Naive thymus-derived CD4-positive, alpha-beta T cell (primary cell): ENCODE data around the gene GPR55. TPM values are rescaled to one million over a fixed set of nuclear protein-coding genes. Genes with fewer than 3 reads are reported as not detected.
A peak's percentile ranks its signal among the peaks of the same experiment; 100 is the strongest.

Experiments used
- ATAC-seq: fragments of 150-1000 bp; cut with Tn5 transposase; 2 replicates; pipeline ENCODE4 v1.10.0; 2021; ENCODE audit warnings: mild to moderate bottlenecking, moderate library complexity
- CTCF ChIA-PET: fragments of 350-600 bp; sonication (Branson Sonifier 250); formaldehyde crosslinking; loops from one replicate; lab custom pipeline; 2021; ENCODE audit warnings: antibody characterized with exemption; lab: Charles Lee
- POLR2A ChIA-PET: fragments of 350-600 bp; sonication (Branson Sonifier 250); formaldehyde crosslinking; loops from one replicate; lab custom pipeline; 2021; ENCODE audit warnings: antibody characterized with exemption, inconsistent platforms; lab: Charles Lee
- DNase-seq, 9 donors: peaks; one replicate each; pipeline versions ENCODE4 v3.0.0 to v3.0.0-alpha.2; 2020 to 2022; ENCODE audit warnings: mixed read lengths in 1 of 9
- H3K27ac ChIP-seq: one replicate; pipeline ENCODE4 v1.7.0; 2013; ENCODE audit warnings: mild to moderate bottlenecking, low read depth, low read length, moderate library complexity
- H3K27me3 ChIP-seq, 2 donors: one replicate each; pipeline ENCODE4 v1.7.0; 2013; ENCODE audit warnings: low read length in 2 of 2, mild to moderate bottlenecking in 2 of 2, moderate library complexity in 2 of 2; ENCODE audit not compliant: control insufficient read depth in 2 of 2, insufficient read depth in 2 of 2
- H3K36me3 ChIP-seq, 3 experiments: 1 replicate in 2 of 3; 2 replicates in 1 of 3; pipeline ENCODE4 v1.7.0; 2013; ENCODE audit warnings: low read length in 3 of 3, mild to moderate bottlenecking in 3 of 3, moderate library complexity in 1 of 3; ENCODE audit not compliant: insufficient read depth in 3 of 3, control insufficient read depth in 2 of 3
- H3K4me1 ChIP-seq, 2 donors: one replicate each; pipeline ENCODE4 v1.7.0; 2013; ENCODE audit warnings: low read length in 2 of 2, mild to moderate bottlenecking in 2 of 2, moderate library complexity in 1 of 2; ENCODE audit not compliant: control insufficient read depth in 2 of 2, insufficient read depth in 2 of 2
- H3K4me3 ChIP-seq: 2 replicates; pipeline ENCODE4 v1.7.0; 2013; ENCODE audit warnings: mild to moderate bottlenecking, low read length
- H3K9me3 ChIP-seq, 3 experiments: 1 replicate in 2 of 3; 2 replicates in 1 of 3; pipeline ENCODE4 v1.7.0; 2013; ENCODE audit warnings: low read length in 3 of 3; ENCODE audit not compliant: control insufficient read depth in 2 of 3
- H3K27ac Mint-ChIP-seq, 9 donors: one replicate each; pipeline ENCODE4 v1.8.0; 2020 to 2022; ENCODE audit warnings: mixed read lengths in 9 of 9, mild to moderate bottlenecking in 8 of 9, moderate library complexity in 5 of 9, inconsistent platforms in 2 of 9
- H3K27me3 Mint-ChIP-seq, 5 donors: one replicate each; pipeline ENCODE4 v1.8.0; 2021 to 2022; ENCODE audit warnings: mixed read lengths in 5 of 5, mild to moderate bottlenecking in 1 of 5
- H3K36me3 Mint-ChIP-seq, 5 donors: one replicate each; pipeline ENCODE4 v1.8.0; 2020 to 2022; ENCODE audit warnings: mixed read lengths in 5 of 5, mild to moderate bottlenecking in 3 of 5, inconsistent platforms in 1 of 5
- H3K4me1 Mint-ChIP-seq, 7 donors: one replicate each; pipeline ENCODE4 v1.8.0; 2020 to 2022; ENCODE audit warnings: mixed read lengths in 7 of 7, mild to moderate bottlenecking in 3 of 7, inconsistent platforms in 1 of 7
- H3K4me3 Mint-ChIP-seq, 10 donors: one replicate each; pipeline ENCODE4 v1.8.0; 2020 to 2022; ENCODE audit warnings: mild to moderate bottlenecking in 10 of 10, mixed read lengths in 10 of 10, moderate library complexity in 6 of 10, inconsistent platforms in 2 of 10
- H3K9me3 Mint-ChIP-seq, 11 donors: one replicate each; pipeline ENCODE4 v1.8.0; 2020 to 2022; ENCODE audit warnings: mixed read lengths in 11 of 11, mild to moderate bottlenecking in 4 of 11, inconsistent platforms in 1 of 11, moderate library complexity in 1 of 11
- intact Hi-C, 2 donors: fragments of 100-400 bp; cut with micrococcal nuclease; formaldehyde crosslinking; loops; one replicate each; pipeline ENCODE4 v1.15.1; 2023
- polyA plus RNA-seq, 2 donors: library from polyadenylated mRNA; unstranded; fragments of 300-500 nt; fragmentation: Illumina TruSeq; gene quantifications; one replicate each; pipeline ENCODE4 v1.2.3, GENCODE V29; 2021
- total RNA-seq, 6 experiments: library from RNA in 5 of 6; stranded (reverse) in 5 of 6; gene quantifications; 1 replicate in 5 of 6; 2 replicates in 1 of 6; pipeline ENCODE4 v1.2.3 and lab custom pipeline; 2021 to 2026

Gene GPR55
- total and polyA plus RNA-seq, 7 experiments from 2014 or later = 1.3 to 8.8 (median 1.6) TPM

- H3K27me3 ChIP-seq = no peaks in the 10 kb centered on the region
- no peaks in the 10 kb centered on the region for H3K36me3 ChIP-seq
- H3K4me1 ChIP-seq = peaks cover 5 to 11% of the 10 kb centered on the region in 2 donors
- no peak overlapping the region for H3K4me3 ChIP-seq
- ATAC-seq (no peak), DNase-seq (peak in 1 of 9 donors; percentile 18)
- CTCF ChIA-PET = interaction anchor here (1.6 kb wide), 1 partner anchor 14 kb away, joined by 4 read pairs; no protein-coding TSS in a partner anchor
- H3K27ac Mint-ChIP-seq = no peak overlapping the region
- no peaks in the 10 kb centered on the region for H3K9me3 ChIP-seq
- no peaks in the 10 kb centered on the region for H3K36me3 Mint-ChIP-seq
- intact Hi-C loops = loop anchor here in 1 of 2 donors (5.0 kb wide), 1 partner anchor 44 kb away; no protein-coding TSS in a partner anchor
- peaks cover 8 to 38% (median 26%) of the 10 kb centered on the region in 7 donors for H3K4me1 Mint-ChIP-seq
- H3K27me3 Mint-ChIP-seq = peaks cover 0 to 24% (median 0%) of the 10 kb centered on the region in 5 donors
- H3K27ac ChIP-seq = no peak overlapping the region
- H3K4me3 Mint-ChIP-seq = no peak overlapping the region
- POLR2A ChIA-PET = no interaction called here
- no peaks in the 10 kb centered on the region for H3K9me3 Mint-ChIP-seq
Observed at GRCh38 chr2:230927711-230928341, 2.8 kb upstream of the GPR55 start.

DNA sequence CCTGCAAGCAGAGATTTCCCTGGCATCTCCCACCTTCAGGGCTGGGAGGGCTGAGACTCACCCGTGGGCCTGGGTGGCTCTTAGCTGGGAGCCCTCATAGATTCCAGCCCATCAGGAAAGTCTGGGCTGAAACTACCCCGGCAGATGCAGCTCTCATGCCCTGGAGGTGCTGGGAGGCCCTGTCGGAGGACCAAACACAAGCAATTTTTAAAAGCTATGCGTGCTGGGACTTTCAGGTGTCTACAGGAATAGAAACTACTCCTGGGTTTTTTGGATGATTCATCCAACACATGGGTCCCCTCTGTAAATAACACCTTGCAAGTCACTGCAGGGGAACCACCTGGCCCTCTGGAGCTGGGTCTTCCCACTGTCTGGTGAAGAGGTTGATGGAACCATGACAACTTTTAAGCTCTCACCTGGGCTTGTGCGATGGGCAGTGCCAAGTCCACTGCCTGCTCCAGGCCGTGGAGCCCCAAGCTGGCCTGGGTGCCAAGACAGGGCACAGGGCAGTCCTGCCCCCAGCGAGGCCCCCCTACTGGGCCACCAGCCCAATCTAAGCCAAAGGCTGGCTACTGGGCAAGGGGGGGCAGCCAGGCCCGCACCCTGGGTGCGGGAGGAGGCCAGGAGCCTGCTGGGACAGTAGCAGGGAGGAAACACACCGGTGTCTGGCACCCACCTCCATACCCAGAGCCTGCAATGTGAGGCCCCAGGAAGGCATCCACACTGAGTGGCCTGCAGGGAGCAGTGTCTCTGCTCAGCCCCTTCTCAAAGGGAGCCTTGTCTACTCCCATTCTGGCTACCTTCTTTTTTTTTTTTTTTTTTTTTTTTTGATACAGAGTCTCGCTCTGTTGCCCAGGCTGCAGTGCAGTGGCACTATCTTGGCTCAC, 1.1 kb upstream of the GPR55 start:
- Mint-ChIP-seq H3K36me3 (no peaks in the 10 kb centered on the region), H3K9me3 (no peaks in the 10 kb centered on the region), H3K27me3 (peaks cover 0 to 27% (median 0%) of the 10 kb centered on the region in 5 donors), H3K4me3 (no peak overlapping the region), H3K27ac (peak overlapping the region in 6 of 9 donors; percentile 84 to 92 (median 86)), H3K4me1 (peaks cover 15 to 38% (median 27%) of the 10 kb centered on the region in 7 donors)
- DNase-seq (peak in 1 of 9 donors; percentile 43), ATAC-seq (no peak)
- H3K4me1 ChIP-seq = peaks cover 5 to 11% of the 10 kb centered on the region in 2 donors
- ChIA-PET POLR2A (interaction anchor here (0.5 to 0.6 kb wide), 2 partner anchors 591 to 764 kb away, joined by 3 to 5 read pairs; no protein-coding TSS in a partner anchor), CTCF (interaction anchor here (1.5 to 1.6 kb wide), 2 partner anchors 13 to 50 kb away, joined by 4 read pairs; no protein-coding TSS in a partner anchor)
- no peaks in the 10 kb centered on the region for H3K9me3 ChIP-seq
- no peak overlapping the region for H3K4me3 ChIP-seq
- H3K27ac ChIP-seq = peak overlapping the region; percentile 58
- no peaks in the 10 kb centered on the region for H3K27me3 ChIP-seq
- intact Hi-C loops = loop anchor here (1.0 to 5.0 kb wide), 4 partner anchors 21 to 61 kb away; no protein-coding TSS in a partner anchor
- no peaks in the 10 kb centered on the region for H3K36me3 ChIP-seq

DNA sequence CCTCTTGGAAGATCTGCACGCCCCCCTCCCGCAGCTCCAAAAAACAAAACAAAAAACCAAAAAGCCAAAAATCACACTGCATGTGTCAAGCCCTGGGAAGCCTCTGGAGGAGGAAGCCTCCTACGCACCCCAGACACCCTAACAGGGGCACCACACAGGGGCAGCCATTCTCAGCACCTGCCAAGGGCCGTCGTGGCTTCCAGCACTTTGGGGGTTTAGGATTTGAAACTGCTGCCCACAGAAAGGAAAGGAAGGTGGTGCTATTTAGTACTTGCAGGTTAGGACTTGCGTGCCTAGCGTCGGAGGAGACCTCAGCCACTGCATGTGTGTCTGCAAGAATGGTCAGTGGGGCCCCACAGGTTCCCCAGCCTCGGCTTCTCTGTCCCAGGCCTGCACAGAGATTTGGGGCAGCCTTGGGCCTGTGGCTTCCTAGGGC, 419 bp upstream of the GPR55 start:
- peak; percentile 6 for ATAC-seq

DNA sequence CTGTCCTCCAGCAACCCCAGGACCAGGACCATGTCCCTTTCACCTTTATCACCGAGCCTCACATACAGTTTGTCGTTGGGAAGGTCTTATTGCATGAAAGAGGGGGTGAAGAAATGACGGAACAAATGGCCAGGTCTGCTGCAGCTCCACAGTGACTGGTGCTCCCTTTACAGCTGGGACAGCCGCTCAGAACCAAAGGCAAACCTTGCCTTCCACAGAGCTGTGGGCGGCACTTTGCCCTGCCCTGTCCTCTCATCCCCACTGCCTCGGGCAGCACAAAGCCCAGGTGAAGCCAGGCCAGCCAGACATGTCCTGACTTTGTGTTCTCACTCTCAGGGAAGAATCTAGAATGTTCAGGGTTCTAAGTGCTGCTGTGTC, 961 bp downstream of the GPR55 start:
- intact Hi-C loops = loop anchor here (1.0 to 2.0 kb wide), 3 partner anchors 21 to 63 kb away; partner anchors contain the start of gene ITM2C (in 1 of the 2)
- Histone ChIP-seq H3K27ac (no peak overlapping the region), H3K4me3 (peak overlapping the region; percentile 63), H3K27me3 (no peaks in the 10 kb centered on the region), H3K9me3 (no peaks in the 10 kb centered on the region), H3K4me1 (peaks cover 5 to 11% of the 10 kb centered on the region in 2 donors), H3K36me3 (no peaks in the 10 kb centered on the region)
- Mint-ChIP-seq H3K36me3 (no peaks in the 10 kb centered on the region), H3K27me3 (peaks cover 0 to 32% (median 0%) of the 10 kb centered on the region in 5 donors), H3K27ac (peak overlapping the region in 7 of 9 donors; percentile 58 to 92 (median 86)), H3K4me3 (peak overlapping the region; percentile 80 to 89 (median 86)), H3K9me3 (no peaks in the 10 kb centered on the region), H3K4me1 (peaks cover 28 to 53% (median 41%) of the 10 kb centered on the region in 7 donors)
- POLR2A ChIA-PET = interaction anchor here (1.1 kb wide), 1 partner anchor 100 kb away, joined by 3 read pairs; no protein-coding TSS in a partner anchor
- ATAC-seq (no peak), DNase-seq (no peak)
- CTCF ChIA-PET = interaction anchor here (0.9 to 2.2 kb wide), 3 partner anchors 13 to 76 kb away, joined by 3 to 7 read pairs (median 3); no protein-coding TSS in a partner anchor

More for the DNA sequence above, 419 bp upstream of the GPR55 start:
- peaks cover 5 to 11% of the 10 kb centered on the region in 2 donors for H3K4me1 ChIP-seq
- Mint-ChIP-seq H3K27me3 (peaks cover 0 to 29% (median 0%) of the 10 kb centered on the region in 5 donors), H3K27ac (peak overlapping the region; percentile 58 to 92 (median 86)), H3K4me3 (peak overlapping the region; percentile 80 to 89 (median 86)), H3K4me1 (peaks cover 22 to 45% (median 33%) of the 10 kb centered on the region in 7 donors), H3K36me3 (no peaks in the 10 kb centered on the region), H3K9me3 (no peaks in the 10 kb centered on the region)
- peak overlapping the region; percentile 63 for H3K4me3 ChIP-seq
- peak overlapping the region; percentile 58 for H3K27ac ChIP-seq
- peak in 2 of 9 donors; percentile 7 to 37 for DNase-seq
- H3K27me3 ChIP-seq = no peaks in the 10 kb centered on the region
- intact Hi-C loops = loop anchor here (1.0 to 5.0 kb wide), 4 partner anchors 20 to 61 kb away; no protein-coding TSS in a partner anchor
- H3K36me3 ChIP-seq = no peaks in the 10 kb centered on the region
- H3K9me3 ChIP-seq = no peaks in the 10 kb centered on the region
- POLR2A ChIA-PET = interaction anchor here (0.6 kb wide), 1 partner anchor 764 kb away, joined by 5 read pairs; no protein-coding TSS in a partner anchor
- CTCF ChIA-PET = interaction anchor here (1.5 to 2.2 kb wide), 2 partner anchors 20 to 50 kb away, joined by 4 to 7 read pairs; no protein-coding TSS in a partner anchor

- DNase-seq = peak in 1 of 9 donors; percentile 20
- POLR2A ChIA-PET = interaction anchor here (0.5 to 1.1 kb wide), 2 partner anchors 99 to 1122 kb away, joined by 3 read pairs; no protein-coding TSS in a partner anchor
Observed at GRCh38 chr2:230922951-230923717, 1.9 kb downstream of the GPR55 start.

More at GRCh38 chr2:230922951-230923717, 1.9 kb downstream of the GPR55 start:
- no peaks in the 10 kb centered on the region for H3K36me3 ChIP-seq
- no peaks in the 10 kb centered on the region for H3K27me3 ChIP-seq
- no peaks in the 10 kb centered on the region for H3K9me3 Mint-ChIP-seq
- peak overlapping the region in 6 of 10 donors; percentile 21 to 89 (median 42) for H3K4me3 Mint-ChIP-seq
- H3K4me1 ChIP-seq = peaks cover 5 to 11% of the 10 kb centered on the region in 2 donors
- H3K27ac Mint-ChIP-seq = peak overlapping the region in 2 of 9 donors; percentile 65 to 85
- CTCF ChIA-PET = interaction anchor here (1.1 to 2.2 kb wide), 2 partner anchors 17 to 75 kb away, joined by 3 to 7 read pairs; no protein-coding TSS in a partner anchor
- H3K27ac ChIP-seq = no peak overlapping the region
- H3K36me3 Mint-ChIP-seq = no peaks in the 10 kb centered on the region
- H3K27me3 Mint-ChIP-seq = peaks cover 0 to 38% (median 0%) of the 10 kb centered on the region in 5 donors
- intact Hi-C loops = no loop called here
- no peak overlapping the region for H3K4me3 ChIP-seq
- ATAC-seq = no peak
- peaks cover 28 to 61% (median 47%) of the 10 kb centered on the region in 7 donors for H3K4me1 Mint-ChIP-seq
- no peaks in the 10 kb centered on the region for H3K9me3 ChIP-seq
